Daoy (cell line): ENCODE results near the gene CDH18. TPM values are rescaled to one million over a fixed set of nuclear protein-coding genes. Genes with fewer than 3 reads are reported as not detected.
A peak's percentile ranks its signal among the peaks of the same experiment; 100 is the strongest.

Source experiments
- DNase-seq: peaks from one replicate; pipeline ENCODE4 v3.0.0-alpha.2; 2015; ENCODE audit warnings: low read depth
- total RNA-seq: library from RNA; depleted of rRNA; stranded (reverse); fragments of >200 nt; shearing (Covaris generic); gene quantifications from 2 replicates; pipeline ENCODE4 v1.2.3, GENCODE V29; 2014

The CDH18 gene
- total RNA-seq, 1 experiment from 2014 or later = 12.2 TPM

- peak; percentile 3 for DNase-seq
Observed at GRCh38 chr5:19734776-19735175, 253.2 kb downstream of the CDH18 start.

- no peak for DNase-seq
Observed at GRCh38 chr5:19733612-19734495, 254.1 kb downstream of the CDH18 start.

GRCh38 chr5:19728571-19728970 lies 259.4 kb downstream of the CDH18 start:
- DNase-seq = no peak

DNA sequence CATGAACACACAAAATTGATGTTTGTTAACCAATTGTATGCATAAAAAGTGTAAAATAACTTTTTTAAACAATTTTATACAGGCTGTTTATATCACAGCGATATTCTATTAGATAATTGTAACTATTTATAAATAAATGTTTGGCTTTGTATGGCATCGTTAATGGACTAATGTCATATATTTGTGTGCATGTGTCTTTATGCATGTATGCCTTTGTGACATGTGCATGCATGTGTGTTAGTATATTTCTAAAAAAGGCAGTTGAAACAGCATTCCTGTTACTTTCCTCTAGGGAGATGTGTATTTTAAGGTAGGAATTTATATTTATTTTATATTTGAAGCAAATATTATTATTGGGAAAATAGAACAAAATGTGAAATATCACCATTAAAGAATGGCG lies 268.9 kb downstream of the CDH18 start:
- DNase-seq = no peak

GRCh38 chr5:19713740-19714139 lies 274.3 kb downstream of the CDH18 start:
- DNase-seq = no peak

DNA sequence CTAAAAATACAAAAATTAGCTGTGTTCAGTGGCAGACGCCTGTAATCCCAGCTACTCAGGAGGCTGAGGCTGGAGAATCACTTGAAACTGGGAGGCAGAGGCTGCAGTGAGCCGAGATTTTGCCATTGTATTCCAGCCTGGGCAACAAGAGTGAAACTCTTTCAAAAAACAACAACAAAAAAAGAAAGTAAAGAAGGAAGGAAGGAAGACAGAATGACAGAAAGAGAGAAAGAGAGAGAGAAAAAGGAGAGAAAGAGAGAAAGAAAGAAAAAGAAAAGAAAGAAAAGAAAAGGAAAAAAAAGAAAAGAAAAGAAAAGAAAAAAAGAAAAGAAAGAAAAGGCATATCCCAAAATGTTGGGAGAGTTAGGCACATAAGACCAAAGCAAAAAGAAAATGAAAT lies 278.6 kb downstream of the CDH18 start:
- DNase-seq = no peak

DNA sequence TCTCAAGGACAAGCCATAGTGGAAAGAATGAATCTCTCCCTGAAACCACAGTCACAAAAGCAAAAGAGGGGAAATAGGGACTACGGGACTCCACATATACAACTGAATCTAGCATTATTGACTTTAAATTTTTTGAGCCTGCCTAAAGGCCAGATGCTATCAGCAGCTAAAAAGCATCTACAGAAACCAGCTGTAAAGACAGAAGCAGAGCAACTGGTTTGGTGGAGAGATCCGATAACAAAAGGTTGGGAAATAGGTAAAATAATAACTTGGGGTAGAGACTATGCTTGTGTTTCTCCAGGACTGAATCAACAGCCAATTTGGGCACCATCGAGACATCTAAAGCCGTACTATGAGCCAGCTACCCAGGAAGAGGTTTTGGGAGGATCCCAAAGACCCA lies 281.2 kb downstream of the CDH18 start:
- DNase-seq = no peak

GRCh38 chr5:19701731-19702130 lies 286.3 kb downstream of the CDH18 start:
- no peak for DNase-seq

- no peak for DNase-seq
Observed at GRCh38 chr5:19694949-19695611, 292.9 kb downstream of the CDH18 start.

DNA sequence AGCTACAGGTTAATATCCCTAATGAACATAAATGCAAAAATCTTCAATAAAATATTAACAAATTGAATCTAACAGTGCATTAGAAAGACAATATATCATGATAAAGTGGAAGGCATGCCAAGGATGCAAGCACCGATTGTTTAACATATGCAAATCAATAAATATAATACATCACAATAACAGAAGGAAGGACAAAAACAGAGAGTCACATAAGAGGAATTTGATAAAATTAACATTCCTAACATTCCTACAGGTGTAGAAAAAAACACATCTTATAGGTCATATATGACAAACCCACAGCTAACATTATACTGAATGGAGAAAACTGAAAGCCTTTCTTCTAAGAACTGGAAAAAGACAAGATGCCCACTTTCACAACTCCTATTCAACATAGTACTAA lies 297.0 kb downstream of the CDH18 start:
- DNase-seq = no peak

GRCh38 chr5:19685473-19685872 lies 302.5 kb downstream of the CDH18 start:
- DNase-seq = no peak

- no peak for DNase-seq
Observed at GRCh38 chr5:19676895-19677294, 311.1 kb downstream of the CDH18 start.

DNA sequence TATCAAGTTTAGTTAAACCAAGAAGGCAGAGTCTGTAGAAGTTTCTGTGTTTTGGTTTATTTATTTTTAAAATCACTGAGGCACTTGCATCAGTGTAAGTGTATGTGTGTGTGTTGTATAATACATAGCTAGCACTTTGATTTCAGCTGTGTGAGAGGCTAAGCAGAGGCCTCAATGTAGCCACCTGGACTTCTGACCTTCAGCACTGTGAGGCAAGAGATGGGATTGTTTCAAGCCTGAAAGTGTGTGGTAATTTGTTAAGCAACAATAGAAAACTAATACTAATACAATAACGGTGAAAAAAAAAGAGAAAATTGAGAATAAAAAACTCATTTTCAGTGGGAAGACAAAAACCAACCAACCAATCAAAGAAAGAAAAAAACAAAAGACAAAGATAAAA lies 327.3 kb downstream of the CDH18 start:
- DNase-seq = no peak

DNA sequence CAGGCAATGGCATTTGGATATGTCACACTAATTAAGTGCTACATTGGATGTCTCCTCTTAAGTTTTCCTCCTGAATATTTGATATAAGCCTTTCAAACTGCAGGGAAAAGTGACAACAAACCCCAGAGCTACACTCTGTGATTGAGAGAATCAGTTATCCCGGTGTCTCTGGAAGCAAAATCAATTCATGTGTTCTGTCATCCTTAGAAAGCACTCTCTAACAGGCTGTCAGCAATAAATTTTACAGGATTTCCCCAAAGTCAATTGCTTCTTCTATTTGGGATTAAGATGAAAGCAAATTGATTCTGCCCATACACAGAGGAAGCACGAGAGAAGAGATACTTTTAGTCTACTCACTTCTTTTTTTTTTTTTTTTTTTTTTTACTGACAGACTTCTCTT lies 332.4 kb downstream of the CDH18 start:
- no peak for DNase-seq

GRCh38 chr5:19638461-19638860 lies 349.5 kb downstream of the CDH18 start:
- no peak for DNase-seq

DNA sequence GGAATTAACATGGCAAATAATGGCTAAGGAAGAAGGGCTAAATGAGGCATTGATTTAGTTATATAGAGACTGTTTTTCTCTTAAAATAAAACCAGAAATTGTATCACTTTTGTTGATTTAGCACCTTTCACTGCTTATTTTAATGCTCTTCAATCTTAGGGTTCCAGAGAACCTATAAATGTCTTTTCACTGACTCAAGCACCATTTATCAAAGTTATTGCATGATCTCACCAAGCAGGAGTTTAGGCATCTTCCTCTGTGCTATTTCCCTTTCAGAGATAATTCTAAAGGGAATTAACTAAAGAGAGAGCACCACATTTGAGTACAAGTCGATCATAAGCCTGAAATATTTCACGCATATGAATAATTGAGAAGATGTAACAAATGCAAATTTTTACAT lies 357.1 kb downstream of the CDH18 start:
- no peak for DNase-seq

DNA sequence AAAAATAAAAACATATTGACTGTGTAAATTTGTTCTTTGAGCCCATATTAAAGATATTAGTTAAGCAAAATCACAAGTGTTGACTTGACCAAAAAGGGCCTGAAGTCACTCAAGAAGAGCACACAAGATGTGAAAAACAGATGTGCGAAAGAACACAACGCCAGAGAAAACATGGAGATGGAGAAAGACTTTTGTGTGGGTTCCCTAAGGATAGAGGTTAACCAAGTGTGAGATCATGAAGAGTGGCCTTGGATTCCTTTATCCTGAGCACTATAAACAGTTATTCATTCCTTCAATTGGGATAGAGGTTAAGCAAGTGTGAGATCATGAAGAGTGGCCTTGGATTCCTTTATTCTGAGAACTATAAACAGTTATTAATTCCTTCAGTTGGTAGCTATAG lies 361.8 kb downstream of the CDH18 start:
- DNase-seq = no peak

DNA sequence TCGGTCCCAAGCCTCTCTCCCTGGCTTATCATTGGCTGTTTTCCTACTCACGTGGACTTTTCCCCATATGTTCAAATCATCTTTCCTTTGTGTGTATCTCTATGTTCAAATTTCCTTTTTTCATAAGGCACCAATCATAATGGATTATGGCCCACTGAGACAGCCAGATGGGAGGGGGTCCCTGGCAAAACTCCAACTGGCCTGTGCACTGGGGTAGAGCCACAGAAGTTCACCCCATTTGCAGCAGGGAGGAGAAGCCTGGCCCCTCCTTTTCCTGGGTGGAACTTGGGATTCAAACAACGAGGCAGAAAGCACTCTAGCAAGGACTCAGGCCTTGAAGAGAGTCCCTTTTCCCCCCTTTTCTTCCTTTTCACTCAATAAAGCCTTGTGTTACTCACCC lies 362.4 kb downstream of the CDH18 start:
- DNase-seq = no peak

DNA sequence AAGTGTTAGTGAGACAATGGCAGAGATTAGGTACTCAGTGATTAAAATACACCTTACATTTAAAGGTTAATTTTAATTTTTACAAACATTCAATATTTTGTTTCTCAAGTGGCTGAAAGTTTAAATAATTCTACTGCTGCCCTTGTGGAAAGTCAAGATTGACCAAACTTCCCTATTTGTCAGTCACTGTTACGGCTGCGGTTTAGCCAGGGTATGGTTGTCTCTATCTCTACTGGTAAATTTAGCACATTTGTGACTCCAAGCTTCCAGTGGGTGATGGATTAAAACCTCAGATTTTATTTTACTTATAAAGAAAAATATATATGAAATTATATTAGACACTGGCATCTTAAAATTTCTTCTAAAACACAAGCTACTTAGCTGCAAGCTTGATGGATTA lies 368.4 kb downstream of the CDH18 start:
- no peak for DNase-seq

GRCh38 chr5:19616701-19617215 lies 371.2 kb downstream of the CDH18 start:
- no peak for DNase-seq

DNA sequence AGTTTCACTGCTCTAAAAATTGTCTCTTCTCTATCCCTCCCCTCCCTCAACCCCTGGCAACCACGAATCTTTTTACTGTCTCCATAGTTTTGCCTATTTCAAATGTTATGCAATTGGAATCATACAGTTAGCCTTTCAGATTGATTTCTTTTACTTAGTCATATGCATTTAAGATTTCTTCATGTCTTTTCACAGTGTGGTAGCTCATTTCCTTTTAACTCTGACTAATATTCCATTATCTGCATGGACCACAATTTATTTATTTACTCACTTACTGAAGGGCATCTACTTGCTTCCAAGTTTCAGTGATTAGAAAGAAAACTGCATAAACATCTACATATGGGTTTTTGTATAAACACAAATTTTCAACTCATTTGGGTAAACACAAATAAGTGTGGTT lies 372.3 kb downstream of the CDH18 start:
- no peak for DNase-seq

GRCh38 chr5:19615071-19615470 lies 372.9 kb downstream of the CDH18 start:
- DNase-seq = no peak

GRCh38 chr5:19608444-19609002 lies 379.5 kb downstream of the CDH18 start:
- DNase-seq = no peak
